ENCODE data around the gene EPHX1.

- TF ChIP-seq POLR2A (IDR thresholded peaks at IDR 0.05; ENCODE audit: low read length), result no peak
- TF ChIP-seq GATA1 (IDR thresholded peaks at IDR 0.05; ENCODE audit: low read depth, low read length), result no peak
Observed at GRCh38 chr1:225888898-225889601, 79.1 kb downstream of the EPHX1 start, which contains the start of gene LEFTY1.

All from erythroblast (primary cell).